GM18499 (cell line): ENCODE data around the gene DBH.

Experiments used
- ATAC-seq: cut with Tn5 transposase; IDR thresholded peaks from one replicate; pipeline ENCODE4 v1.9.1; 2021; ENCODE audit warnings: moderate number of reproducible peaks; ENCODE audit not compliant: insufficient read depth, unreplicated experiment

DBH gene

DNA sequence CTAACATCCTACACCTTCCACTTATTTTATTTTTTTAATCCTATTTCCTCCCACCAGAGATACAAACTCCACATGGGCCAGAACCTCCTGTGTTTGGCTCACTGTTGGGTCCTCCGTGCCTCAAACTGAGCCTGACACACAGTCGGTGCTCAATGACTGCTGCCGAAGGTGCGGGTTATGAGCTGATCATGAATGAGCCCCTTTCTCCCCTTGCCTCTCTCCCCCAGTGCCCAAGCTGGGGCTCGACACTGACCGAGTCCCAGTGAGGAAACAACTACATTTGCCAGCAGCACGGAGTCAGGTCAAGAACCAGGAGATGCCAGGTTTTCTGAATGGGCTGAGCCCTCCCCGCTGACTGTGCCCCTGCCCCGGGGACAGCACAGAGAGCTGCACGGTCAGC is 57.0 kb downstream of the DBH start:
- ATAC-seq = no peak

DNA sequence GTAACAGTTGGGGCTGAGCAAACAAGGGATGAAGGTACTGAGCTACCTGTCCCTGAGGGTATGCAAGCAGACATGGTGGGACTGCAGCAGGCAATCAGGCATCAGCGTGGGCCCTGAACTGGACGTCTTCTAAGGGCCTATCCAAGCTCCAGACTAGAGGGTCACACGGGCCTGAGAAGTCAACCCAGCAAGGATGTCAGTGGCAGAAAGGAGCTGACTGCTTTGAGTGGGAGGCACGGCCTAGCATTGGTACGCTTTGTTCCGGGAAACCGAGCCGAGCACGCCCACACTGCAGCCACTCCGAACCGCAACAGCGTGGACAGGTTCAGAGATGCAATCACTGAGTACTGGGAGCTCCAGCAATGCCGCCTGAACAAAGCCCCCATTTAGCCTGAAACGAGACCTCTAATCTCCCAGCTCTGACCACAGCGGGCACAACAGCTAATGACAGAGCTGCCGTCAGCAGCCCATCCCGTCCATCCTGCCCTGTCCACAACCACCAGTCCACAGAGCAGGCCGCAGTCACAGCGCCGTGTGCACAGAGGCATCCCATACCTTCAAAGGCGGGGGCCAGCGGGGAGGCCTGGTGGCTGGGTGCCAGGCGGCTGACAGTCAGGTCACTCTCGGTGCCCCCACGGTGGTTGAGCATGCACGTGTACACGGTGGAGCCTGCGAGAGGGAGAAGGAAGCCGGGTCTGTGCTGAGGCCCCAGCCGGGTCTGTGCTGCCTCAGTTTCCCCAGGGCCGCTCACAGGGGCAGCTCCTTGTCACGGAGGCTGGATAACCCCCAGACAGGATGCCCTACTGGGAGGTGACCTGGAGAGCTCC is 57.8 kb downstream of the DBH start:
- no peak for ATAC-seq

- ATAC-seq = no peak
These were observed 58.5 kb downstream of the DBH start for GRCh38 chr9:133694686-133695085.

GRCh38 chr9:133696071-133696472 is 59.9 kb downstream of the DBH start:
- no peak for ATAC-seq

- ATAC-seq = no peak
These were observed 63.4 kb downstream of the DBH start for GRCh38 chr9:133699546-133699945.

DNA sequence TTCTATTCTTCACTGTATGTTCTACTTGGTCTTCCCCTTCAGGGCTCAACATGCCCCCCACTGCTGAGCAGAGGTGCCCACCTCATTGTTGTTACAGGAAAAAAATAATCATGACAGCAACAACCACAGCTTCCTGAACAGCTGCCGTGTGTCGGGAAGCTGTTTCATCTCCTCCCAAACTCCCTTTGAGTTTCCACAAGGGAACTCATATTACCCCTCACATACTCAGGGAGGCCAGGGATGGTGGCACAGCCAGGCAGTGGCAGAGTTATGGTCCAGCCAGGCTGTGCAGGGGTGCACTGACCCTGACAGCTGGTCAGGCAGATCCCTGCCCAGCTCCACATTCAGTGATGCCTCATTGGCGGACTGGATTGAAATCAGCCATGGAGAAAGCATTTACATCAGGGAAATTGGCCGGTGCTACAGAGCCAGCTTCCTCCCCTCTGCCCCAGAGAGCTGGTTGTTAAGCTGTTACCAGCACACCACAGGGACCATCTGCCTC is 64.7 kb downstream of the DBH start:
- no peak for ATAC-seq

GRCh38 chr9:133701321-133701980 is 65.3 kb downstream of the DBH start:
- ATAC-seq = no peak

DNA sequence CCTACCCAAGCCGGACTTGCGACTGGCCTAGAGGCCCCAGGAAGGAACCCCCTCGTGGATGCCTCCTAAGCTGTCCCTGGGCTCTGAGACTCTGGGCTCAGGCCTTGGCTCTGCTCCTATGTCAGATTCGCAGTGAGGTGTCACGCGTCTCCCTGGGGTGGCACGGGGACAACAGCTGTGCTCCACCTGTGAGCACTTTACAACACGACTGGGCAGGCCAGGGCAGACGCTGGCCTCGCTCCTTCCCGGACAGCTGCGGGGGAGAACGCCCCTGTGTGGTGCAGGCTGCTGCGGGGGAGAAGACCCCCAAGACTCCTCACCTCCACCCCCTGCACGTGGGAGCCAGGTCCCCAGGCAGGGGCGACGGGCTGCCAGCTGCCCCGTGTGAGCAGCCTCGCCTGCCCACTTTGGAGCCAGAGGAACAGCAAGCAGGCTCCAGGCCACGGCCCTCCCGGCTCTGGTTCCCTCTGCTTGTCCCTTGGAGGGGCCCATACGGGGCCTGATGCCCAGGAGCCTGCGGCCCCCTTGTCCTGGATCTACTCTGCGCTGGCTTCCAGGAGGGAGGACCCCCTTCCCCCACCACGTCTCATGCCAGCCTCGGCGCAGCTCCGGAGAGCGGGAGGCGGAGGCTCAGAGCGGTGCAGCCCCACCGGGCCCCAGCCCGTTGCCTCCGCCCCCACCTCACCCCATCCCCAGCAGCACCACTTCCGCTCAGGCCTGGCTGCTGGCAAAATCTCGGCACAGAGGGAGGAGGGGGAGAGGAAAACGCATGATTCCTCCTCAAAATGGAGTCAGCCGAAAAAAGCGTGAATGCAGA is 66.0 kb downstream of the DBH start:
- no peak for ATAC-seq

DNA sequence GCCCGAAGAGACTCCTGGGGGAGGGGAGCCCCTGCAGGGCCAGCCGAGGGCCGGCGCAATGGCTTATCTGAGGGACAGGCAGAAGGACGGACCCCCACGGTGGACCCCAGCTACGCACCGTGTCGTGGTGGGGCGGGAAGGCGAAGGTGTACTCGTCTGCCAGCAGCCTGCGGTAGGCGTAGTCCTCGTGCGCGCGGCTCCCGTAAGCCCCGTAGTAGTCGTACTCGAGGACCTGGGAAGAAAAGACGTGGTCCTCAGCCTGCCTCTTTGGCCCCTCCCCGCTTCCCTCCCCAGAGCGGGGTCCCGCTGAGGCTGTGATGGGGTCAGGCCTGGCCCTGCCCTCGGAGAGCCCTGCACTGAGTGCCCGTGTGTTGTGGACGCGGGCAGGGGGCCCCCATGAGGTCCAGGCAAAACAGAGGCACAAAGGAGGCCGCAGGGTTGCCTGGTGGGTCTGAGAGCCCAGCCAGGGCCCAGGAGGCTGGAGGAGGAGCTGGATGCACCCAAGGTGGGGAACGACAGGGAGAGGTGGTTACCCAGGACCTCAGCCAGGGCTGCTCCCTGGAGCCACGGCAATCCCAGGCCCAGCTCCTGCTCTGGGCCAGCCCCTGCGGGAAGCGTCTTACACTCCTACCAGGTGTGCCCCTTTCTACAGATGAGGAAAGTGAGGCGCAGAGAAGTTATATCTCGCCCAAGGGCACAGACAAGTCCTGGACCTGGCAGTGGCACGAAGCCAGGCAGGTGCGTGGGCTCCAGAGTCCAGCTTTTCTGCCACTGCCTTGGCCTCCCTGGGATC is 66.8 kb downstream of the DBH start:
- ATAC-seq = no peak

- no peak for ATAC-seq
These were observed 67.6 kb downstream of the DBH start for GRCh38 chr9:133703591-133704399.

GRCh38 chr9:133704711-133705181 is 68.6 kb downstream of the DBH start:
- no peak for ATAC-seq

DNA sequence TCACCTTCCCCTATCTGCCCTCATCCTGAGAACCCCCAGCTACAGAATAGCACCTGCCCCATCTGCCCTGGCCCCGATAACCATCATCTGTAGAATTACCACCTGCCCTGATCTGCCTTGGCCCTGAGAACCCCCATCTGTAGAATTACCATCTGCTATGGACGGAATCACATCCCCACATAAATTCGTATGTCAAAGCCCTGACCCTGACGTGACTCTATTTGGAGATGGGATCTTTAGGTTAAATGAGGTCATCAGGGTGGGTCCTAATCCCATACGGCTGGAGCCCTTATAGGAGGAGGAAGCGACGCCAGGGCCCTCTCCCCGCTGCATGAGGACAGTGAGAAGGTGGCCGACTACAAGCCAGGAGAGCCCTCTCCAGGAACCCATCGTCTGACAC is 69.4 kb downstream of the DBH start:
- no peak for ATAC-seq

DNA sequence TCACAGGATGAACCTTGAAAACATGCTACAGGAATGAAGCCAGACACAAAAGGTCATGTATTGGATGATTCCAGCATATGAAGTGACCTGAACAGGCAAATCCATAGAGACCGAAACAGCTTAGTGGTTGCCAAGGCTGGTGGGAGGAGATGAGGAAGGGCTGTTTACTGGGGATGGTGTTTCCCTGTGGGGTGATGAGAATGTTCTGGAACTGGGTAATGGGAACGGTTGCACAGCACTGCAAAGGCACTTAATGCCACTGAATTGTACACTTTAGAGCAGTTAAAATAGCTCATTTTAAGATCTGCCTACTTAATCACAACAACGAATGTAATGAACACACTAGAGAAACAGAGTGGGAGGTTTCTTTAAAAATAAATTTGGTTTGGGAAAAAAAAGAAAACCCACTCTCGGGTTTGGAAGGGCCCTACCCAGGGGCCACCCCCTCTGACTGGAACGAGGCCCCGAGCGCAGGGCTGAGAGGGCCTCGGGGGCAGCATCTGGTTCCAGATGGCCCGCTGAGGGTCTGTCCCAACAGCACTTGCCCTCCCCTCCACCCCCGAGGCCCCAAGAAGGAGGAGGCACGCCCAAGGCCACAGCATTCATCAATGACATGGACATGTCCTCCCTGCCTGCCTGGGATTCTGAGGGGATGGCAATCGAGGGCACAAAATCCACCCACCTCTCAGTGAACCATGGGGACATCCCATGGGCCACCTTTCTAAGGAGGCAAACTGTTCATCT is 70.3 kb downstream of the DBH start:
- ATAC-seq = no peak

- ATAC-seq = no peak
These were observed 71.1 kb downstream of the DBH start for GRCh38 chr9:133707065-133707762.

DNA sequence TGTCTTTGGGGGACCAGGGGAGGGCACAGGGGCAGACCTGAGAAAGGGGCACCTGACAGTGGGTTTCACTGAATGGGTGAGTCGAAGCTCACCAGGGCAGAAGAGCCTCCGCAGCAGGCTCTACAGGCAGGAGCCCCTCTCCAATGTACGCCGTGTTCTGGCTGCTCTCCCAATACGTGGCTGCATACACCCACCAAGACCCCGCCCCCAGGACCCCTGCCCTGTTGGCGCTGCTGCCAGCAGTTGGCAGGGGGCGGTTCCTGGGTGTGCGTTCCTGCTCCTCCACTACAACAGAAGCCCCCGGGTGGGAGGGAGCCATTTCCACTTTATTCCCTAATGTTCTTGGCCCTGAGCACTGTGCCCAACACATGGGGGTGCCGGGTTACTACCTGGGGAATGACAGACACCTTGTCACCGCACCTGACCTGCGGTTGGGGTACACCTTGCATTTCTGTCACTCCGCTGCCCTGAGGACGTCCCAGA is 71.6 kb downstream of the DBH start:
- no peak for ATAC-seq

DNA sequence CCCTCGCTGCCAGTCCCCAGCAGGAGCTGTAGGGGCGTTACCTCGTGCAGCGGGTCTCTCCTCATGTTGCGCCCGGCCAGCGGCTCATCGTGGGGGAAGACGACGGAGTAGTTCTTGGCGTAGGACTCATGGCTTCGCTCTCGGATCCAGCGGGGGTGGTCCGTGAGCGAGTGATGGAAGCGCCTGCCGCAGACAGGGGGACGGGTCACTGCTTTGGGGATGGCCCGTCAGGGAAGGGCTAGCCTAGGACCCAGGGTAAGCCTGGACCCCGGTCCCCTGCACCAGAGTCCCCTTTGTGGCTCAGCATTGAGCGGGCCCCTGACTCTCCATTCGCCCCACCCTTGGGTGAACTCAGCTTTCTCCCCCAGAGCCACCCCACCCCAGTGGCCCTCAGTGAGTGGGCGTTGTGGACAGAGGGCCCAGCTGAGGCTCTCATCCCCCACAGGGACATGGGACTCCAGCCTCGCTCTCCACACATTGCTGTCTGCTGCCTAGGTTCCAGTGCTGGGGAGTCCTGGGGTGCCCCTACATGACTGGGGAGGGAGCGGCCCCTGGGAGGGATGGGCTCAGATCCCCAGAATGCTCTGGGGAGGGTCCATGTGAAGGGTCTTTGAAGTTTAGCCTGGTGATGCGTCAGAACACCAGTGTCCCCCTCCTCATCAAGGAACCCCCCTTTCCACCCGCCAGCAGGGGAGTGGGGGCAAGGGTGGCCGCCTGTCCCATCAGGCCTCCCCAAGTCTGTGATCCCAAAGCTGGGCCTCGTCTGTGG is 72.3 kb downstream of the DBH start:
- ATAC-seq = no peak
